HCT116 (cell line): Measurements from ENCODE around the gene EPHB2. TPM values are rescaled to one million over a fixed set of nuclear protein-coding genes. Genes with fewer than 3 reads are reported as not detected.

ENCODE experiments used
- ATAC-seq: fragments of 200-7000 bp; cut with Tn5 transposase; 2 replicates; pipeline ENCODE4 v1.9.1; 2020; ENCODE audit warnings: mild to moderate bottlenecking, moderate library complexity
- BruUV-seq: library from RNA; stranded (reverse); fragments of 400-500 nt; replicated peaks from 2 replicates; lab custom pipeline; 2021; lab: Mats Ljungman, UMichigan
- CTCF ChIA-PET: fragments of 300-600 bp; sonication (Branson Sonifier 250); formaldehyde crosslinking; loops from one replicate; lab custom pipeline; 2021; ENCODE audit warnings: antibody characterized with exemption; lab: Charles Lee
- POLR2A ChIA-PET: fragments of 300-600, 350-600 bp; sonication (Branson Sonifier 250); formaldehyde crosslinking; loops from one replicate; lab custom pipeline; 2021; ENCODE audit warnings: antibody characterized with exemption; lab: Charles Lee
- RAD21 ChIA-PET, 2 experiments: fragments of 300-600 bp; sonication (Branson Sonifier 250); formaldehyde crosslinking; loops; one replicate each; lab custom pipeline; 2023; ENCODE audit warnings: low total read pairs in 2 of 2; ENCODE audit not compliant: uncharacterized antibody in 2 of 2, unreplicated experiment in 2 of 2, low non-redundant PET in 1 of 2; lab: Charles Lee
- DNase-seq: peaks from one replicate; pipeline ENCODE4 v3.0.0-alpha.2; 2010; ENCODE audit warnings: low read depth, low spot score
- H2AFZ ChIP-seq: fragments of 200-600 bp; shearing (Covaris generic), sonication (generic); 2 replicates; pipeline ENCODE4 v1.6.1; 2017; ENCODE audit warnings: low read depth, mixed run types, mixed read lengths, antibody characterized with exemption, low read length; ENCODE audit not compliant: poor library complexity, severe bottlenecking
- H3K27ac ChIP-seq: 2 replicates; pipeline ENCODE4 v1.5.1; 2012; ENCODE audit warnings: low read depth, low read length
- H3K27me3 ChIP-seq: fragments of 200-600 bp; sonication (generic); 2 replicates; pipeline ENCODE4 v1.6.1; 2016; ENCODE audit warnings: mixed run types, low read length, mixed read lengths; ENCODE audit not compliant: insufficient read depth
- H3K36me3 ChIP-seq, 2 experiments: fragments of 200-500 bp in 1 of 2; fragments of 200-600 bp in 1 of 2; sonication (Bioruptor generic) in 1 of 2; sonication (generic) in 1 of 2; 2 replicates each; pipeline versions ENCODE4 v1.5.1 to v1.6.1; 2014 to 2016; ENCODE audit warnings: low read length in 2 of 2, inconsistent platforms in 1 of 2, mixed read lengths in 1 of 2, mixed run types in 1 of 2; ENCODE audit not compliant: insufficient read depth in 2 of 2, control insufficient read depth in 1 of 2
- H3K4me1 ChIP-seq, 2 experiments: fragments of 200-600 bp in 1 of 2; sonication (generic) in 1 of 2; 2 replicates each; pipeline versions ENCODE4 v1.5.1 to v1.6.1; 2012 to 2017; ENCODE audit warnings: low read length in 2 of 2, inconsistent platforms in 1 of 2, mild to moderate bottlenecking in 1 of 2, mixed read lengths in 1 of 2, mixed run types in 1 of 2, moderate library complexity in 1 of 2; ENCODE audit not compliant: insufficient read depth in 2 of 2, control insufficient read depth in 1 of 2
- H3K4me2 ChIP-seq: fragments of 200-600 bp; sonication (generic); 2 replicates; pipeline ENCODE4 v1.6.1; 2017; ENCODE audit warnings: mixed run types, low read length, mixed read lengths
- H3K4me3 ChIP-seq, 2 experiments: fragments of 200-600 bp in 1 of 2; sonication (generic) in 1 of 2; replicated peaks in 1 of 2; 2 replicates each; pipeline ENCODE4 v1.5.1; 2011 to 2016; ENCODE audit warnings: low read length in 2 of 2, control low read depth in 1 of 2, low read depth in 1 of 2, mild to moderate bottlenecking in 1 of 2, mixed read lengths in 1 of 2, mixed run types in 1 of 2
- H3K79me2 ChIP-seq: fragments of 200-600 bp; sonication (generic); 2 replicates; pipeline ENCODE4 v1.6.1; 2017; ENCODE audit warnings: mild to moderate bottlenecking, mixed run types, low read length, moderate library complexity, mixed read lengths; ENCODE audit not compliant: insufficient read depth
- H3K9ac ChIP-seq: fragments of 200-600 bp; sonication (generic); 2 replicates; pipeline ENCODE4 v1.6.1; 2016; ENCODE audit warnings: low read length, mixed read lengths
- H3K9me2 ChIP-seq: fragments of 200-600 bp; sonication (generic), shearing (Covaris generic); 2 replicates; pipeline ENCODE4 v1.6.1; 2017; ENCODE audit warnings: mixed run types, mild to moderate bottlenecking, moderate library complexity; ENCODE audit not compliant: insufficient read depth
- H3K9me3 ChIP-seq, 2 experiments: fragments of 200-500 bp in 1 of 2; fragments of 200-600 bp in 1 of 2; sonication (Bioruptor generic) in 1 of 2; sonication (generic) in 1 of 2; 2 replicates each; pipeline ENCODE4 v1.6.1; 2014 to 2017; ENCODE audit warnings: low read length in 2 of 2, mixed read lengths in 2 of 2, inconsistent platforms in 1 of 2, low read depth in 1 of 2, mild to moderate bottlenecking in 1 of 2, mixed run types in 1 of 2, moderate library complexity in 1 of 2; ENCODE audit not compliant: control insufficient read depth in 1 of 2, insufficient read depth in 1 of 2
- H4K20me1 ChIP-seq: fragments of 200-600 bp; sonication (generic), shearing (Covaris generic); 2 replicates; pipeline ENCODE4 v1.6.1; 2017; ENCODE audit warnings: mixed run types, mild to moderate bottlenecking, moderate library complexity; ENCODE audit not compliant: insufficient read depth
- CBX3 ChIP-seq: IDR thresholded peaks from 2 replicates; pipeline ENCODE4 v1.6.1; 2012; ENCODE audit warnings: low read depth
- CEBPB ChIP-seq: IDR thresholded peaks from 2 replicates; pipeline ENCODE4 v1.6.1; 2012; ENCODE audit warnings: low read depth
- EGR1 ChIP-seq: IDR thresholded peaks from 2 replicates; pipeline ENCODE4 v1.6.1; 2012; ENCODE audit warnings: low read depth
- ELF1 ChIP-seq: IDR thresholded peaks from 2 replicates; pipeline ENCODE4 v1.6.1; 2012; ENCODE audit warnings: low read depth, borderline replicate concordance
- EZH2 ChIP-seq: fragments of 200-600 bp; sonication (generic); IDR thresholded peaks from 2 replicates; pipeline ENCODE4 v1.6.1; 2017; ENCODE audit warnings: antibody characterized with exemption, mixed run types
- JUND ChIP-seq: IDR thresholded peaks from 2 replicates; pipeline ENCODE4 v1.6.1; 2012
- POLR2A ChIP-seq: IDR thresholded peaks from 2 replicates; pipeline ENCODE4 v1.7.0; 2011; ENCODE audit warnings: borderline replicate concordance; ENCODE audit not compliant: insufficient read depth, insufficient read length; ENCODE audit errors: extremely low read depth
- RAD21 ChIP-seq: IDR thresholded peaks from 2 replicates; pipeline ENCODE4 v1.6.1; 2012; ENCODE audit warnings: low read depth, mild to moderate bottlenecking
- SIN3A ChIP-seq: IDR thresholded peaks from 2 replicates; pipeline ENCODE4 v1.6.1; 2012; ENCODE audit warnings: low read depth
- SP1 ChIP-seq: IDR thresholded peaks from 2 replicates; pipeline ENCODE4 v1.6.1; 2012; ENCODE audit warnings: low read depth
- SRF ChIP-seq: IDR thresholded peaks from 2 replicates; pipeline ENCODE4 v1.6.1; 2012; ENCODE audit warnings: low read depth
- TCF7L2 ChIP-seq: IDR thresholded peaks from 2 replicates; pipeline ENCODE4 v1.7.0; 2011; ENCODE audit warnings: borderline replicate concordance, inconsistent platforms; ENCODE audit not compliant: insufficient read depth, insufficient read length; ENCODE audit errors: extremely low read depth
- YY1 ChIP-seq: IDR thresholded peaks from 2 replicates; pipeline ENCODE4 v1.6.1; 2011; ENCODE audit warnings: low read length, low read depth, moderate library complexity, mild to moderate bottlenecking; ENCODE audit not compliant: insufficient replicate concordance; ENCODE audit errors: extremely low read depth
- ZFX ChIP-seq: fragments of 450-650 bp; IDR thresholded peaks from 2 replicates; pipeline ENCODE4 v1.6.1; 2017
- intact Hi-C: fragments of 100-400 bp; cut with micrococcal nuclease; formaldehyde crosslinking; loops from 2 replicates; pipeline ENCODE4 v1.10.0; 2022
- total RNA-seq: library from RNA; stranded (reverse); gene quantifications from one replicate; pipeline ENCODE4 v1.2.1, GENCODE V29; 2021; ENCODE audit not compliant: unreplicated experiment
- TF ChIP-seq, protein P1 (sequence below), 3 experiments: fragments of 200-600 bp in 1 of 3; sonication (generic) in 1 of 3; IDR thresholded peaks in 2 of 3; conservative IDR thresholded peaks in 1 of 3; 2 replicates each; pipeline ENCODE4 v1.5.1; 2012 to 2017; ENCODE audit warnings: low read depth in 2 of 3, low read length in 2 of 3, antibody characterized with exemption in 1 of 3, borderline replicate concordance in 1 of 3, control low read depth in 1 of 3, mild to moderate bottlenecking in 1 of 3, mixed read lengths in 1 of 3, mixed run types in 1 of 3, moderate library complexity in 1 of 3; ENCODE audit not compliant: insufficient read depth in 1 of 3
- TF ChIP-seq, protein P2 (sequence below): IDR thresholded peaks from 2 replicates; pipeline ENCODE4 v1.6.1; 2012
- TF ChIP-seq, protein P3 (sequence below): IDR thresholded peaks from 2 replicates; pipeline ENCODE4 v1.6.1; 2012; ENCODE audit warnings: low read depth

EPHB2 gene
- total RNA-seq, 1 experiment from 2014 or later = 19.5 TPM

DNA sequence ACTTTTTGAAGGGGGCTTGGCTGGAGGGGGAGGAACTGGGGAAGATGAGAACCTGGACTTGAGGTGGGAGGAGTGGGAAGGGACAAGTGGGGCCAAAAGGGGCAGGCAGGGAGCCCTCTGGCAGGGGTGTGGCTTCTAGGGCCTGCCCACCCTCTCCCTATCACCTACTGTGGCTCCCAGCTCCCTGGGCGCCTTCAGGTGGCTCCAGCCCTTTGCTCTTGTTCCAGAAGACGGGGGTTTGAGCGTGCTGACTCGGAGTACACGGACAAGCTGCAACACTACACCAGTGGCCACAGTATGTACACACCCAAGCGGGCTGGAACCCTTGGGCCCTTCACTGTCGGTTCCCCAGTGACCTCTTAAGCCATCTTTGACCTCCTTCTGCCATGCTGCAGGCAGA is 185.5 kb downstream of the EPHB2 start (continued):
- TF ChIP-seq, protein P1, sequence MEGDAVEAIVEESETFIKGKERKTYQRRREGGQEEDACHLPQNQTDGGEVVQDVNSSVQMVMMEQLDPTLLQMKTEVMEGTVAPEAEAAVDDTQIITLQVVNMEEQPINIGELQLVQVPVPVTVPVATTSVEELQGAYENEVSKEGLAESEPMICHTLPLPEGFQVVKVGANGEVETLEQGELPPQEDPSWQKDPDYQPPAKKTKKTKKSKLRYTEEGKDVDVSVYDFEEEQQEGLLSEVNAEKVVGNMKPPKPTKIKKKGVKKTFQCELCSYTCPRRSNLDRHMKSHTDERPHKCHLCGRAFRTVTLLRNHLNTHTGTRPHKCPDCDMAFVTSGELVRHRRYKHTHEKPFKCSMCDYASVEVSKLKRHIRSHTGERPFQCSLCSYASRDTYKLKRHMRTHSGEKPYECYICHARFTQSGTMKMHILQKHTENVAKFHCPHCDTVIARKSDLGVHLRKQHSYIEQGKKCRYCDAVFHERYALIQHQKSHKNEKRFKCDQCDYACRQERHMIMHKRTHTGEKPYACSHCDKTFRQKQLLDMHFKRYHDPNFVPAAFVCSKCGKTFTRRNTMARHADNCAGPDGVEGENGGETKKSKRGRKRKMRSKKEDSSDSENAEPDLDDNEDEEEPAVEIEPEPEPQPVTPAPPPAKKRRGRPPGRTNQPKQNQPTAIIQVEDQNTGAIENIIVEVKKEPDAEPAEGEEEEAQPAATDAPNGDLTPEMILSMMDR (IDR thresholded peaks at IDR 0.05 in 2 of 3, conservative IDR thresholded peaks at IDR 0.05 in 1 of 3; ENCODE audit: borderline replicate concordance in 1 of 3, insufficient read depth in 1 of 3, low read depth in 2 of 3, low read length in 2 of 3) = no peak
- TF ChIP-seq TCF7L2 (no peak), SIN3A (no peak), SP1 (no peak), ELF1 (no peak), RAD21 (no peak), ZFX (no peak), YY1 (no peak), JUND (no peak), POLR2A (no peak)
- TF ChIP-seq, protein P2, sequence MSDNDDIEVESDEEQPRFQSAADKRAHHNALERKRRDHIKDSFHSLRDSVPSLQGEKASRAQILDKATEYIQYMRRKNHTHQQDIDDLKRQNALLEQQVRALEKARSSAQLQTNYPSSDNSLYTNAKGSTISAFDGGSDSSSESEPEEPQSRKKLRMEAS = no peak

DNA sequence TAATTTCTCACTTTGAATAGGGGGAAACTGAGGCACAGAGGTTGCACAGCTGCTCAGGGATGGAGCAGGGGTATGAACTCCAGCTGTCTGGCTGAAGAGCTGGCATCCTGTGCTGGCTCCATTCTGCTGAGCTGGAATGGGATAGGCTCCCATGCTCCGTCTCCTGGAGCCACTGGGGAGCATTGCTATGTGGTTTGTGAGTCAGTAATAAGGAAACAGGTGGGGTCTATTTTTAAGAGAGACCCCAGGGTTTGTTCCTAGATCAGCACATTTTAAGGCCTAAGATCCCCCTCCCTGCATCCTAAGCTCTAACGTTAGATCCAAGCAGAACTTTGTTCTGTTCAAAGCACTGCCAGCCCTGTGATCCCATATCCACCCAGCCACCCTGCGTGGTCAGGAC is 189.8 kb downstream of the EPHB2 start:
- CTCF ChIA-PET = interaction anchor here (1.3 kb wide), 1 partner anchor 196 kb away, joined by 3 read pairs; no protein-coding TSS in a partner anchor
- H3K9ac ChIP-seq = no peak overlapping the region
- H4K20me1 ChIP-seq = no peaks in the 10 kb centered on the region
- no peaks in the 10 kb centered on the region for H3K79me2 ChIP-seq
- no peaks in the 10 kb centered on the region for H3K36me3 ChIP-seq
- no peaks in the 10 kb centered on the region for H3K9me2 ChIP-seq
- no peaks in the 10 kb centered on the region for H3K9me3 ChIP-seq
- DNase-seq (no peak), ATAC-seq (no peak)
- RAD21 ChIA-PET = no interaction called here
- intact Hi-C loops = no loop called here
- POLR2A ChIA-PET = interaction anchor here (0.6 kb wide), 1 partner anchor 320 kb away, joined by 3 read pairs; no protein-coding TSS in a partner anchor
- no TSS peak for BruUV-seq
- no peaks in the 10 kb centered on the region for H3K27me3 ChIP-seq
- no peak overlapping the region for H3K27ac ChIP-seq
- H3K4me3 ChIP-seq = no peak overlapping the region
- H2AFZ ChIP-seq = no peak overlapping the region
- H3K4me2 ChIP-seq = no peak overlapping the region
- H3K4me1 ChIP-seq = no peaks in the 10 kb centered on the region
- no peak for TF ChIP-seq RAD21
- TF ChIP-seq SRF = no peak
- TF ChIP-seq POLR2A = no peak
- no peak for TF ChIP-seq JUND
- TF ChIP-seq EGR1 = no peak
- TF ChIP-seq CEBPB = no peak
- no peak for TF ChIP-seq CBX3
- no peak for TF ChIP-seq EZH2
- no peak for TF ChIP-seq ZFX
- no peak for TF ChIP-seq ELF1
- TF ChIP-seq, protein P1 (IDR thresholded peaks at IDR 0.05 in 2 of 3, conservative IDR thresholded peaks at IDR 0.05 in 1 of 3; ENCODE audit: borderline replicate concordance in 1 of 3, insufficient read depth in 1 of 3, low read depth in 2 of 3, low read length in 2 of 3) = no peak
- TF ChIP-seq SIN3A = no peak
- no peak for TF ChIP-seq TCF7L2
- TF ChIP-seq, protein P3, sequence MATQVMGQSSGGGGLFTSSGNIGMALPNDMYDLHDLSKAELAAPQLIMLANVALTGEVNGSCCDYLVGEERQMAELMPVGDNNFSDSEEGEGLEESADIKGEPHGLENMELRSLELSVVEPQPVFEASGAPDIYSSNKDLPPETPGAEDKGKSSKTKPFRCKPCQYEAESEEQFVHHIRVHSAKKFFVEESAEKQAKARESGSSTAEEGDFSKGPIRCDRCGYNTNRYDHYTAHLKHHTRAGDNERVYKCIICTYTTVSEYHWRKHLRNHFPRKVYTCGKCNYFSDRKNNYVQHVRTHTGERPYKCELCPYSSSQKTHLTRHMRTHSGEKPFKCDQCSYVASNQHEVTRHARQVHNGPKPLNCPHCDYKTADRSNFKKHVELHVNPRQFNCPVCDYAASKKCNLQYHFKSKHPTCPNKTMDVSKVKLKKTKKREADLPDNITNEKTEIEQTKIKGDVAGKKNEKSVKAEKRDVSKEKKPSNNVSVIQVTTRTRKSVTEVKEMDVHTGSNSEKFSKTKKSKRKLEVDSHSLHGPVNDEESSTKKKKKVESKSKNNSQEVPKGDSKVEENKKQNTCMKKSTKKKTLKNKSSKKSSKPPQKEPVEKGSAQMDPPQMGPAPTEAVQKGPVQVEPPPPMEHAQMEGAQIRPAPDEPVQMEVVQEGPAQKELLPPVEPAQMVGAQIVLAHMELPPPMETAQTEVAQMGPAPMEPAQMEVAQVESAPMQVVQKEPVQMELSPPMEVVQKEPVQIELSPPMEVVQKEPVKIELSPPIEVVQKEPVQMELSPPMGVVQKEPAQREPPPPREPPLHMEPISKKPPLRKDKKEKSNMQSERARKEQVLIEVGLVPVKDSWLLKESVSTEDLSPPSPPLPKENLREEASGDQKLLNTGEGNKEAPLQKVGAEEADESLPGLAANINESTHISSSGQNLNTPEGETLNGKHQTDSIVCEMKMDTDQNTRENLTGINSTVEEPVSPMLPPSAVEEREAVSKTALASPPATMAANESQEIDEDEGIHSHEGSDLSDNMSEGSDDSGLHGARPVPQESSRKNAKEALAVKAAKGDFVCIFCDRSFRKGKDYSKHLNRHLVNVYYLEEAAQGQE = no peak
